Vagina (tissue), 2 donors: ENCODE measurements around the gene NRG2.

ENCODE experiments used
- CTCF ChIP-seq, 3 experiments: fragments of 450-650 bp in 2 of 3; fragments of 200-600 bp in 1 of 3; sonication (generic) in 1 of 3; IDR thresholded peaks; one replicate each; pipeline ENCODE4 v1.5.1; 2017 to 2019; ENCODE audit warnings: antibody characterized with exemption in 3 of 3, mild to moderate bottlenecking in 2 of 3, moderate library complexity in 2 of 3
- POLR2A ChIP-seq, 2 donors: fragments of 450-650 bp; IDR thresholded peaks; one replicate each; pipeline ENCODE4 v1.6.1; 2017; ENCODE audit warnings: antibody characterized with exemption in 2 of 2, mild to moderate bottlenecking in 2 of 2, moderate library complexity in 2 of 2
- POLR2AphosphoS5 ChIP-seq, 2 donors: sonication (generic); formaldehyde crosslinking; IDR thresholded peaks; one replicate each; pipeline ENCODE4 v1.9.0; 2017; ENCODE audit warnings: antibody characterized with exemption in 2 of 2, mild to moderate bottlenecking in 2 of 2, low read depth in 1 of 2; ENCODE audit not compliant: insufficient read depth in 1 of 2

- no peak for TF ChIP-seq POLR2A (IDR thresholded peaks at IDR 0.05)
- no peak for TF ChIP-seq CTCF (IDR thresholded peaks at IDR 0.05)
- TF ChIP-seq POLR2AphosphoS5 (IDR thresholded peaks at IDR 0.05; ENCODE audit: insufficient read depth in 1 of 2, low read depth in 1 of 2): no peak
These were observed 48.9 kb downstream of the NRG2 start for GRCh38 chr5:139994234-139994633.
